ENCODE results near the gene CLIP3. TPM values are rescaled to one million over a fixed set of nuclear protein-coding genes. Genes with fewer than 3 reads are reported as not detected.

Gene CLIP3
- total RNA-seq, 1 experiment from 2014 or later: 4.2 TPM

DNA sequence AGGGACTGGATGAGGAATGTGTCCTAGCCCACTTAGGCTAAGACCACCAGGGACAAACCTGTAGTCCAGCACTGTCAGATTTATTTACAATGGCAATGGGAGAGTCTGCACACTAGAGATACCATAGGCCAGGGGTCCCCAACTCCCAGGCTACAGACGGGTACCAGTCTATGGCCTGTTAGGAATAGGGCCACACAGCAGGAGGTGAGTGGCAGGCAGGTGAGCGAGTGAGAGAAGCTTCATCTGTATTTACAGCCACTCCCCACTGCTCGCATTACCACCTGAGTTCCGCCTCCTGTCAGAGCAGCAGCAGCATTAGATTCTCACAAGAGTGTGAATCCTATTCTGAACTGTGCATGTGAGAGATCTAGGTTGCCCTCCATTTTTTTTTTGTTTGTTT, 19.0 kb upstream of the CLIP3 start:
- POLR2A ChIA-PET (ENCODE audit: unreplicated experiment): no interaction called here
- H3K27me3 ChIP-seq (ENCODE audit: insufficient read depth, low read depth): no peaks in the 10 kb centered on the region
- no TSS peak for BruUV-seq (replicated peaks)
- H3K4me2 ChIP-seq: no peak overlapping the region
- H3K4me3 ChIP-seq: no peak overlapping the region
- peaks cover 12% of the 10 kb centered on the region; the same call in 1 of the 2 replicates for H3K79me2 ChIP-seq (ENCODE audit: low read depth)
- H3K9me2 ChIP-seq (ENCODE audit: insufficient read depth): no peaks in the 10 kb centered on the region
- no peaks in the 10 kb centered on the region for H3K9me3 ChIP-seq (ENCODE audit: insufficient read depth, low read depth)
- intact Hi-C loops (cut with micrococcal nuclease; ENCODE audit: unreplicated experiment): loop anchor here (10.0 kb wide), 1 partner anchor 63 kb away; the partner anchor contains the start of genes OVOL3, POLR2I and TBCB
- peaks cover 21% of the 10 kb centered on the region; the same call in 1 of the 2 replicates for H3F3A ChIP-seq (ENCODE audit: insufficient read depth, low read depth)
- H2AFZ ChIP-seq: no peak overlapping the region
- CTCF ChIA-PET: no interaction called here
- no peaks in the 10 kb centered on the region for H3K36me3 ChIP-seq (ENCODE audit: low read depth)
- no peak overlapping the region for H3K27ac ChIP-seq
- no peaks in the 10 kb centered on the region for H4K20me1 ChIP-seq (ENCODE audit: insufficient read depth)
- H3K4me1 ChIP-seq (replicated peaks; ENCODE audit: insufficient read depth): peaks cover 12% of the 10 kb centered on the region; the same call in 1 of the 2 replicates
- TF ChIP-seq EZH2 (IDR thresholded peaks at IDR 0.05; ENCODE audit: low read depth): no peak
- TF ChIP-seq CTCF (conservative IDR thresholded peaks at IDR 0.05): no peak
- DNase-seq: no peak

DNA sequence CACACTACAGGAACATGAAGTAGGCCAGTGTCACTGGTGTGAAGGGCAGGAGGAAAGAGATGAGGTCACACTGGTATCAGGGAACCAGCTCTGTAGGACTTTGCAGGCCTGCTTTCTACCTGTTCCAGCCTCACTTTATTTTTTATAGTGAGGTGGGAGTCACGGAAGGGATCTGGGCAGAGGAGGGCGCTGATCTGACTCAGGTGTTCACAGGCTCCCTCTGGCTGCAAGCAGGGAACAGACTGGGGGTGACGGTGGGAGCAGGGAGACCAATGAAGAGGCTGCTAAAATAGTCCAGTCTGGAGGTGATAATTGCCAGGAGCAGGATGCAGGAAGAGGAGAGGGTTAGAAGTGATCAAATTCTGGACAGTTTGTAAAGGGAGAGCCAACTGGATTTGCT, 18.6 kb upstream of the CLIP3 start:
- Histone ChIP-seq H2AFZ (no peak overlapping the region), H3K79me2 (ENCODE audit: low read depth) (peaks cover 8% of the 10 kb centered on the region; the same call in 1 of the 2 replicates), H3K9me3 (ENCODE audit: insufficient read depth, low read depth) (no peaks in the 10 kb centered on the region), H3K4me2 (no peak overlapping the region), H3K36me3 (ENCODE audit: low read depth) (no peaks in the 10 kb centered on the region), H4K20me1 (ENCODE audit: insufficient read depth) (no peaks in the 10 kb centered on the region), H3K27ac (no peak overlapping the region), H3K4me3 (no peak overlapping the region), H3K4me1 (replicated peaks; ENCODE audit: insufficient read depth) (peaks cover 12% of the 10 kb centered on the region; the same call in 1 of the 2 replicates), H3K9me2 (ENCODE audit: insufficient read depth) (no peaks in the 10 kb centered on the region), H3K27me3 (ENCODE audit: insufficient read depth, low read depth) (no peaks in the 10 kb centered on the region), H3F3A (ENCODE audit: insufficient read depth, low read depth) (peaks cover 21% of the 10 kb centered on the region; the same call in 1 of the 2 replicates)
- no peak for TF ChIP-seq CTCF (conservative IDR thresholded peaks at IDR 0.05)
- TF ChIP-seq EZH2 (IDR thresholded peaks at IDR 0.05; ENCODE audit: low read depth): no peak
- DNase-seq: no peak
- no TSS peak for BruUV-seq (replicated peaks)
- intact Hi-C loops (cut with micrococcal nuclease; ENCODE audit: unreplicated experiment): loop anchor here (10.0 kb wide), 1 partner anchor 64 kb away; the partner anchor contains the start of genes OVOL3, POLR2I and TBCB
- ChIA-PET CTCF (no interaction called here), POLR2A (ENCODE audit: unreplicated experiment) (no interaction called here)

GRCh38 chr19:36049080-36049698, 16.5 kb upstream of the CLIP3 start:
- no peak overlapping the region for H3K4me2 ChIP-seq
- intact Hi-C loops (cut with micrococcal nuclease; ENCODE audit: unreplicated experiment): no loop called here
- H3K27me3 ChIP-seq (ENCODE audit: insufficient read depth, low read depth): no peaks in the 10 kb centered on the region
- BruUV-seq (replicated peaks): no TSS peak
- no peaks in the 10 kb centered on the region for H4K20me1 ChIP-seq (ENCODE audit: insufficient read depth)
- H3F3A ChIP-seq (ENCODE audit: insufficient read depth, low read depth): peaks cover 21% of the 10 kb centered on the region; the same call in 1 of the 2 replicates
- no peak overlapping the region for H2AFZ ChIP-seq
- ChIA-PET CTCF (no interaction called here), POLR2A (ENCODE audit: unreplicated experiment) (no interaction called here)
- H3K79me2 ChIP-seq (ENCODE audit: low read depth): no peaks in the 10 kb centered on the region
- H3K9me2 ChIP-seq (ENCODE audit: insufficient read depth): no peaks in the 10 kb centered on the region
- no peak overlapping the region for H3K4me3 ChIP-seq
- DNase-seq: no peak
- H3K9me3 ChIP-seq (ENCODE audit: insufficient read depth, low read depth): no peaks in the 10 kb centered on the region
- no peak for TF ChIP-seq EZH2 (IDR thresholded peaks at IDR 0.05; ENCODE audit: low read depth)
- TF ChIP-seq CTCF (conservative IDR thresholded peaks at IDR 0.05): no peak
- H3K4me1 ChIP-seq (replicated peaks; ENCODE audit: insufficient read depth): 0 out of 2 replicates have a peak, but pooled peaks cover 5% of the 10 kb centered on the region
- no peak overlapping the region for H3K27ac ChIP-seq
- H3K36me3 ChIP-seq (ENCODE audit: low read depth): no peaks in the 10 kb centered on the region
